ENCODE results near the gene ABHD2.

Gene ABHD2

GRCh38 chr15:89196994-89197393 lies 108.7 kb downstream of the ABHD2 start:
- H3K36me3 ChIP-seq (ENCODE audit: control insufficient read depth in 4 of 4, insufficient read depth in 4 of 4, low read length in 3 of 4), result peaks cover 20 to 52% (median 43%) of the 10 kb centered on the region in 4 experiments
- H3K27me3 ChIP-seq (replicated peaks in 2 of 5; ENCODE audit: control insufficient read depth in 4 of 5, insufficient read depth in 5 of 5, low read length in 4 of 5), result no peaks in the 10 kb centered on the region
- H3K4me3 ChIP-seq (ENCODE audit: control insufficient read depth in 1 of 7, extremely low read depth in 1 of 7, insufficient read depth in 4 of 7, low read depth in 2 of 7, low read length in 6 of 7), result no peak overlapping the region
- no peaks in the 10 kb centered on the region for H3K9me3 ChIP-seq (ENCODE audit: control extremely low read depth in 1 of 5, control insufficient read depth in 4 of 5, insufficient read depth in 2 of 5, low read depth in 1 of 5, low read length in 4 of 5)
- no peak for DNase-seq
- H3K27ac ChIP-seq (ENCODE audit: insufficient read depth in 1 of 2, low read depth in 1 of 2, low read length in 2 of 2, poor library complexity in 1 of 2, severe bottlenecking in 2 of 2), result no peak overlapping the region
- CTCF ChIA-PET, result interaction anchor here (2.1 kb wide), 1 partner anchor 10 kb away, joined by 9 read pairs; no protein-coding TSS in a partner anchor
- POLR2A ChIA-PET, result no interaction called here
- H3K4me1 ChIP-seq (ENCODE audit: control extremely low read depth in 1 of 4, control insufficient read depth in 4 of 4, insufficient read depth in 4 of 4, low read length in 3 of 4), result peaks cover 3 to 15% (median 9%) of the 10 kb centered on the region in 4 experiments
- 72% methylated on average over 7 of the region's 7 CpGs for whole genome bisulfite sequencing (ENCODE audit: insufficient coverage)

- POLR2A ChIA-PET, result no interaction called here
Observed at GRCh38 chr15:89197503-89197971, 109.3 kb downstream of the ABHD2 start.

GRCh38 chr15:89198196-89198595 lies 109.9 kb downstream of the ABHD2 start:
- H3K4me1 ChIP-seq (ENCODE audit: control extremely low read depth in 1 of 4, control insufficient read depth in 4 of 4, insufficient read depth in 4 of 4, low read length in 3 of 4), result peaks cover 3 to 11% (median 7%) of the 10 kb centered on the region in 4 experiments
- H3K36me3 ChIP-seq (ENCODE audit: control insufficient read depth in 4 of 4, insufficient read depth in 4 of 4, low read length in 3 of 4), result peaks cover 13 to 43% (median 35%) of the 10 kb centered on the region in 4 experiments
- POLR2A ChIA-PET, result no interaction called here
- no peaks in the 10 kb centered on the region for H3K9me3 ChIP-seq (ENCODE audit: control extremely low read depth in 1 of 5, control insufficient read depth in 4 of 5, insufficient read depth in 2 of 5, low read depth in 1 of 5, low read length in 4 of 5)
- DNase-seq, result no peak
- CTCF ChIA-PET, result interaction anchor here (0.5 to 2.1 kb wide), 3 partner anchors 9 to 293 kb away, joined by 3 to 9 read pairs (median 4); no protein-coding TSS in a partner anchor
- WGBS (ENCODE audit: insufficient coverage), result 100% methylated on average over 2 of the region's 2 CpGs
- H3K27ac ChIP-seq (ENCODE audit: insufficient read depth in 1 of 2, low read depth in 1 of 2, low read length in 2 of 2, poor library complexity in 1 of 2, severe bottlenecking in 2 of 2), result no peak overlapping the region
- H3K27me3 ChIP-seq (replicated peaks in 2 of 5; ENCODE audit: control insufficient read depth in 4 of 5, insufficient read depth in 5 of 5, low read length in 4 of 5), result no peaks in the 10 kb centered on the region
- no peak overlapping the region for H3K4me3 ChIP-seq (ENCODE audit: control insufficient read depth in 1 of 7, extremely low read depth in 1 of 7, insufficient read depth in 4 of 7, low read depth in 2 of 7, low read length in 6 of 7)

More at GRCh38 chr15:89197503-89197971, 109.3 kb downstream of the ABHD2 start:
- WGBS (ENCODE audit: insufficient coverage), result 45% methylated on average over 3 of the region's 4 CpGs
- DNase-seq, result no peak
- no peak overlapping the region for H3K4me3 ChIP-seq (ENCODE audit: control insufficient read depth in 1 of 7, extremely low read depth in 1 of 7, insufficient read depth in 4 of 7, low read depth in 2 of 7, low read length in 6 of 7)
- H3K4me1 ChIP-seq (ENCODE audit: control extremely low read depth in 1 of 4, control insufficient read depth in 4 of 4, insufficient read depth in 4 of 4, low read length in 3 of 4), result peaks cover 3 to 13% (median 8%) of the 10 kb centered on the region in 4 experiments
- no peak overlapping the region for H3K27ac ChIP-seq (ENCODE audit: insufficient read depth in 1 of 2, low read depth in 1 of 2, low read length in 2 of 2, poor library complexity in 1 of 2, severe bottlenecking in 2 of 2)
- H3K9me3 ChIP-seq (ENCODE audit: control extremely low read depth in 1 of 5, control insufficient read depth in 4 of 5, insufficient read depth in 2 of 5, low read depth in 1 of 5, low read length in 4 of 5), result no peaks in the 10 kb centered on the region
- peaks cover 18 to 48% (median 39%) of the 10 kb centered on the region in 4 experiments for H3K36me3 ChIP-seq (ENCODE audit: control insufficient read depth in 4 of 4, insufficient read depth in 4 of 4, low read length in 3 of 4)
- CTCF ChIA-PET, result interaction anchor here (0.8 to 2.1 kb wide), 2 partner anchors 9 to 293 kb away, joined by 3 to 9 read pairs; no protein-coding TSS in a partner anchor
- H3K27me3 ChIP-seq (replicated peaks in 2 of 5; ENCODE audit: control insufficient read depth in 4 of 5, insufficient read depth in 5 of 5, low read length in 4 of 5), result no peaks in the 10 kb centered on the region

GRCh38 chr15:89198934-89199333 lies 110.7 kb downstream of the ABHD2 start:
- no peak overlapping the region for H3K4me3 ChIP-seq (ENCODE audit: control insufficient read depth in 1 of 7, extremely low read depth in 1 of 7, insufficient read depth in 4 of 7, low read depth in 2 of 7, low read length in 6 of 7)
- WGBS (ENCODE audit: insufficient coverage), result 92% methylated on average over 3 of the region's 3 CpGs
- H3K36me3 ChIP-seq (ENCODE audit: control insufficient read depth in 4 of 4, insufficient read depth in 4 of 4, low read length in 3 of 4), result peaks cover 12 to 38% (median 33%) of the 10 kb centered on the region in 4 experiments
- H3K27me3 ChIP-seq (replicated peaks in 2 of 5; ENCODE audit: control insufficient read depth in 4 of 5, insufficient read depth in 5 of 5, low read length in 4 of 5), result no peaks in the 10 kb centered on the region
- H3K9me3 ChIP-seq (ENCODE audit: control extremely low read depth in 1 of 5, control insufficient read depth in 4 of 5, insufficient read depth in 2 of 5, low read depth in 1 of 5, low read length in 4 of 5), result no peaks in the 10 kb centered on the region
- H3K27ac ChIP-seq (ENCODE audit: insufficient read depth in 1 of 2, low read depth in 1 of 2, low read length in 2 of 2, poor library complexity in 1 of 2, severe bottlenecking in 2 of 2), result no peak overlapping the region
- DNase-seq, result no peak
- ChIA-PET POLR2A (no interaction called here), CTCF (interaction anchor here (2.1 kb wide), 1 partner anchor 8 kb away, joined by 9 read pairs; no protein-coding TSS in a partner anchor)
- peaks cover 3 to 18% (median 12%) of the 10 kb centered on the region in 4 experiments for H3K4me1 ChIP-seq (ENCODE audit: control extremely low read depth in 1 of 4, control insufficient read depth in 4 of 4, insufficient read depth in 4 of 4, low read length in 3 of 4)

GRCh38 chr15:89199746-89200145 lies 111.5 kb downstream of the ABHD2 start:
- Histone ChIP-seq H3K9me3 (ENCODE audit: control extremely low read depth in 1 of 5, control insufficient read depth in 4 of 5, insufficient read depth in 2 of 5, low read depth in 1 of 5, low read length in 4 of 5) (no peaks in the 10 kb centered on the region), H3K4me1 (ENCODE audit: control extremely low read depth in 1 of 4, control insufficient read depth in 4 of 4, insufficient read depth in 4 of 4, low read length in 3 of 4) (peaks cover 3 to 25% (median 17%) of the 10 kb centered on the region in 4 experiments), H3K27me3 (replicated peaks in 2 of 5; ENCODE audit: control insufficient read depth in 4 of 5, insufficient read depth in 5 of 5, low read length in 4 of 5) (no peaks in the 10 kb centered on the region), H3K36me3 (ENCODE audit: control insufficient read depth in 4 of 4, insufficient read depth in 4 of 4, low read length in 3 of 4) (peaks cover 12 to 33% (median 29%) of the 10 kb centered on the region in 4 experiments), H3K27ac (ENCODE audit: insufficient read depth in 1 of 2, low read depth in 1 of 2, low read length in 2 of 2, poor library complexity in 1 of 2, severe bottlenecking in 2 of 2) (no peak overlapping the region), H3K4me3 (ENCODE audit: control insufficient read depth in 1 of 7, extremely low read depth in 1 of 7, insufficient read depth in 4 of 7, low read depth in 2 of 7, low read length in 6 of 7) (no peak overlapping the region)
- ChIA-PET POLR2A (interaction anchor here (0.6 kb wide), 1 partner anchor 12 kb away, joined by 4 read pairs; no protein-coding TSS in a partner anchor), CTCF (interaction anchor here (0.9 kb wide), 1 partner anchor 22 kb away, joined by 4 read pairs; no protein-coding TSS in a partner anchor)
- peak in 1 of 3 donors; percentile 6 for DNase-seq
- WGBS (ENCODE audit: insufficient coverage), result 0% methylated on average over 1 of the region's 6 CpGs

GRCh38 chr15:89200182-89200581 lies 111.9 kb downstream of the ABHD2 start:
- Histone ChIP-seq H3K9me3 (ENCODE audit: control extremely low read depth in 1 of 5, control insufficient read depth in 4 of 5, insufficient read depth in 2 of 5, low read depth in 1 of 5, low read length in 4 of 5) (no peaks in the 10 kb centered on the region), H3K27ac (ENCODE audit: insufficient read depth in 1 of 2, low read depth in 1 of 2, low read length in 2 of 2, poor library complexity in 1 of 2, severe bottlenecking in 2 of 2) (no peak overlapping the region), H3K4me1 (ENCODE audit: control extremely low read depth in 1 of 4, control insufficient read depth in 4 of 4, insufficient read depth in 4 of 4, low read length in 3 of 4) (peaks cover 3 to 27% (median 18%) of the 10 kb centered on the region in 4 experiments), H3K4me3 (ENCODE audit: control insufficient read depth in 1 of 7, extremely low read depth in 1 of 7, insufficient read depth in 4 of 7, low read depth in 2 of 7, low read length in 6 of 7) (no peak overlapping the region), H3K36me3 (ENCODE audit: control insufficient read depth in 4 of 4, insufficient read depth in 4 of 4, low read length in 3 of 4) (peaks cover 12 to 29% (median 24%) of the 10 kb centered on the region in 4 experiments), H3K27me3 (replicated peaks in 2 of 5; ENCODE audit: control insufficient read depth in 4 of 5, insufficient read depth in 5 of 5, low read length in 4 of 5) (no peaks in the 10 kb centered on the region)
- POLR2A ChIA-PET, result interaction anchor here (0.6 kb wide), 1 partner anchor 11 kb away, joined by 4 read pairs; no protein-coding TSS in a partner anchor
- CTCF ChIA-PET, result interaction anchor here (0.9 kb wide), 1 partner anchor 22 kb away, joined by 4 read pairs; no protein-coding TSS in a partner anchor
- DNase-seq, result no peak
- WGBS (ENCODE audit: insufficient coverage), result 88% methylated on average over 10 of the region's 12 CpGs

- no peak overlapping the region for H3K27ac ChIP-seq (ENCODE audit: insufficient read depth in 1 of 2, low read depth in 1 of 2, low read length in 2 of 2, poor library complexity in 1 of 2, severe bottlenecking in 2 of 2)
- H3K36me3 ChIP-seq (ENCODE audit: control insufficient read depth in 4 of 4, insufficient read depth in 4 of 4, low read length in 3 of 4), result peaks cover 12 to 16% (median 14%) of the 10 kb centered on the region in 4 experiments
- POLR2A ChIA-PET, result no interaction called here
- H3K27me3 ChIP-seq (replicated peaks in 2 of 5; ENCODE audit: control insufficient read depth in 4 of 5, insufficient read depth in 5 of 5, low read length in 4 of 5), result no peaks in the 10 kb centered on the region
- no peak for DNase-seq
- no peak overlapping the region for H3K4me3 ChIP-seq (ENCODE audit: control insufficient read depth in 1 of 7, extremely low read depth in 1 of 7, insufficient read depth in 4 of 7, low read depth in 2 of 7, low read length in 6 of 7)
- peaks cover 3 to 34% (median 23%) of the 10 kb centered on the region in 4 experiments for H3K4me1 ChIP-seq (ENCODE audit: control extremely low read depth in 1 of 4, control insufficient read depth in 4 of 4, insufficient read depth in 4 of 4, low read length in 3 of 4)
- WGBS (ENCODE audit: insufficient coverage), result 99% methylated on average over 18 of the region's 20 CpGs
- CTCF ChIA-PET, result no interaction called here
- H3K9me3 ChIP-seq (ENCODE audit: control extremely low read depth in 1 of 5, control insufficient read depth in 4 of 5, insufficient read depth in 2 of 5, low read depth in 1 of 5, low read length in 4 of 5), result no peaks in the 10 kb centered on the region
Observed at GRCh38 chr15:89201465-89202005, 113.3 kb downstream of the ABHD2 start.

All from common myeloid progenitor, CD34-positive (primary cell).